HG03196 (cell line): ENCODE data around the gene EPM2A.

Experiments used
- ATAC-seq: cut with Tn5 transposase; IDR thresholded peaks from one replicate; pipeline ENCODE4 v1.9.1; 2021; ENCODE audit not compliant: unreplicated experiment

EPM2A gene

DNA sequence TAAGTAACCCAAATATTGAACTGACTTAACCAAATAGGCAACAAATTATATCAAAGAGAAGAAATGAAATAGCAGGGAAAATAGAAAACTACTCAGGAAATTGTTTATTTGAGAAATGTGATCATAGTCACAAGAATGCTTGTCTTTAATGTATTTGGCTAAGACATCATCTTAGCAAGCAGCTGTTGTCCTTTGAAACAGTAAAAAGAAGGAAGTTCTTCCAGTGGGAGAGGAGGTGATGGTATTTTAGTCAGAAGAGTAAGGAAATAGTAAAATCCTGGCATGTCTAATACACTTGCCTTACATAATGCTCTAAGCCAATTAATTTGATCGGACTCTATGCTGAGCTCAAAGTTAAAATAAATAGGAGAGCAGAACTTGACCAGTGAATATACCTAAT is 126.5 kb downstream of the EPM2A start:
- ATAC-seq: no peak

DNA sequence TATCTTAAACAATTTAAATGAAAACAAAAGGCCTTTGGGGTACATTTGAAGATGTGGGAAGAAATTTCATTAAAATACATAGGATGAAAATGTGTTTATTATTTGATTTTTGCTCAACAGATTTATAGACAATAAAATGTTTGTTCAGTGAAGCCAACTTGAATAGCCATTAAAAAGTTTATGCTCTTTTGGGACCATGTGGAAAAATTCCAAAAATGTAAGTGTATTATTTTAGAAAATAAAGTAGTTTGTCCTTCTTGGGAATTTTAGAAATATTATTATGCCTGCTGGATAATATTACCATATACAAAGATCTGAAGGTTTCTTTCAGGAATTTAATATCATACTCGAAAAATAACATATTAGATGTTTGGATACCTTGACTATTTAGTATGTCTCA is 131.3 kb downstream of the EPM2A start:
- no peak for ATAC-seq

DNA sequence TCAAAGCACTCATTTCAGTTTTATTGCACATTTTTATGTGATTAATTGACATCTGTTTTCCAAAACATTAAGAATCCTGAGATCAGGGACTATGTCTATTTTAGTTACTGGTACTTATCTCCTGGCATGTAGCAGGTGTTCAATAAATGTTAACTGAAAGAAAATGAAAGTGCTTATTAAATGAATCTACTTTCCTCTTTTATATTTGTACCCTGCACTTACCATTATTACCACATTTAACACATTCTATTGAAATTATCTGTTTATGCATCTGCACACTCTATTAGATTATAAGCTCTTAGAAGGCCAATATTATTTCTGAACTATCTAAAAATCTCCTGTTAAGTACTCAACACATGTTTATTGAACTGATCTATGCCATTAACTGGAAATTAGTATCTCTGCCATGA is 131.9 kb downstream of the EPM2A start:
- no peak for ATAC-seq

DNA sequence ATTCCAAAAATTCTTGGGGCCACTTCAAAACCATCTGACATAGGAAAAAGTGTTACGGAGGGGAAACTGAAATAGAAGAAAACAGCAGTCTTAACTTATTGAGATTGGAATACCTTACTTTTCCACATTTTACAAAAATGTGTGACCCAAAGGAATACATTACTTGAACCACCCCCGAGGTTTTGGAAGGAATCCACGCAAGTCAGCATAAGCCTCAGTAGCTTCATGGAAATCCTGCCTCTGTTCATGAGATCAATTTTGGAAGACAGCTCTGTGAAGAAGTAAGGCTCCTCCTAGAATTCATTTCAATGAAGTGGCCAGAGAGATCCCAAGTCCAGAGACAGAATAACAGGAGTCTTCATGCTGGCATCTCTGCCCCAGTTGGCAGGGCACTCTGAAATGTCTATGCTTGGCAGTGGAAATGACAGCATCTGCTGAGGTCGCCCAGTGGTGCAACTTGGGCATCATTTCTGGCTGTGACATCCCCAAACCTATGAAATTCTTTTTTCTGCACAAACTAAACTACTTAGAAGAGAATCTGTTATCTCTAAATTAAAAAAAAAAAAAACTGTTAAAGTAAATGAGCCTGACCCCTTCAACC is 132.5 kb downstream of the EPM2A start:
- no peak for ATAC-seq

GRCh38 chr6:145601397-145601796 is 133.9 kb downstream of the EPM2A start:
- no peak for ATAC-seq

- ATAC-seq: no peak
Measured at GRCh38 chr6:145600299-145600698, 135.0 kb downstream of the EPM2A start.

DNA sequence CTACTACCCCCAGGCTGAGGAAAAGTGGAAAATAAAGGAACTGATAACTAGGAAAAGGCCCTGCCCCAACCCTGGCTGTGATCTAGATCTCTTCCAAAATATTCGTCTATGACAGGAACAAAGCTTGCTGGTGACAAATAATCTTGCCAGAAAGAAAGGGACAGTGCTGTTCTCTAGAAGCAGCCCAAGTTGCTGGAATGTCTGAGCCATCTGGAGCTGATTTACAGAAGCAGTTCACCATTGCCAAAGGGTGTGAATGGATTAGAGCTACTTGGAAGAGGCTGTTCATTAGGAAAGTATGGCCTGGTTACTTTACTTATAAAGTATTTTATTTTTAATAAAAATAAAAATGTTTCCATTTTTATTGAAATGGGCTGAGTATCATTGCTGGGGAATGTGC is 146.3 kb downstream of the EPM2A start:
- ATAC-seq: no peak

DNA sequence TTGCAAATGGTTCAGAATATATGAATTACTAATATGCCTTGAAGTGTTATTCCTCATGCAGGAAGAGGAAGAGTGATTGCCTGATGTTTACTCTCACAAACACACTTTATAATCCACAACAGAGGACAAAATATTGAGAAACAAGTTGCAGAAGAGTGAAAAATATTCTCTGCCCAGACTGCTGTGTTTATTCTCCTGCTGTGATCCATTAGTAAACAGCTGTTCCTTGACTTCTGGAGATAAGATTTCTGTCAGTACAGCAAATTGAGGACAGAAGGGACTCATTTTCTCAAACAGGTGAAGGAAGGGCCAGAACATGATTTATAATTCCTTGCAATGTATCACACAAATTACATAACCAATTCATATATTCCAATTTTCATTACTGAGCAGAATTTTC is 148.0 kb downstream of the EPM2A start:
- ATAC-seq: no peak

GRCh38 chr6:145583753-145584152 is 151.6 kb downstream of the EPM2A start:
- ATAC-seq: no peak
